GM12892 (cell line): ENCODE data around the gene DMRTA1.

Source experiments
- POLR2A ChIP-seq: IDR thresholded peaks from 2 replicates; pipeline ENCODE4 v1.6.1; 2011; ENCODE audit warnings: low read depth, low read length, control low read depth
- POLR2AphosphoS5 ChIP-seq: IDR thresholded peaks from 2 replicates; pipeline ENCODE4 v1.6.1; 2011; ENCODE audit warnings: low read depth, low read length, control low read depth
- TAF1 ChIP-seq: IDR thresholded peaks from 2 replicates; pipeline ENCODE4 v1.6.1; 2011; ENCODE audit warnings: low read depth, mild to moderate bottlenecking, control low read depth, low read length, borderline replicate concordance

DNA sequence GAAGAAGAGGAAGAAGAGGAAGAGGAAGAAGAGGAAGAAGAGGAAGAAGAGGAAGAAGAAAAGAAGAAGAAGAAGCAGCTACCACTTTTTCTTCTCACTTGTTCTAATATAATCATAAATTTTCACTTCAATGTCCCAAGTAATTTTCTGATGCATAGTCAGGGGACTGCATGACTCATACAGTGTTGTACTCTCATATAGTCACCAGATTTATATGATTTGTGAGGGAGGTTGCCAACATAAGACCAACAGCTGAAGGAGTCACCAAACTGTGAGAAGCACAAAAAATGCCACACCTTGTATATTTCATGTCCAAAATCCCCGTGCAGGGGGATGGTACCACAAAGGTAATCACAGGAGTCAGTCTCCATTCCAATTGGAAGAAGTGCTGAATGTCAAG is 32.7 kb upstream of the DMRTA1 start:
- TF ChIP-seq TAF1: no peak
- no peak for TF ChIP-seq POLR2A
- no peak for TF ChIP-seq POLR2AphosphoS5
